Trophoblast cell (in vitro differentiated cells and primary cell): Measurements from ENCODE around the gene PCDHB2.
"Not testable (repeated sequence)": the region's sequence is repeated elsewhere in the genome, so short reads cannot be mapped to it uniquely, and the experiment has no call there.

ENCODE experiments used
- DNase-seq, 2 donors: peaks; one replicate each; pipeline ENCODE4 v3.0.0-alpha.2; 2016
- H2AFZ ChIP-seq: 2 replicates; pipeline ENCODE4 v1.6.1; 2013; ENCODE audit warnings: low read length, moderate library complexity, mild to moderate bottlenecking; ENCODE audit not compliant: insufficient read depth, poor library complexity
- H2AK5ac ChIP-seq: 2 replicates; pipeline ENCODE4 v1.6.1; 2013; ENCODE audit warnings: mild to moderate bottlenecking, low read length
- H2BK120ac ChIP-seq: 2 replicates; pipeline ENCODE4 v1.6.1; 2013; ENCODE audit warnings: low read length, mild to moderate bottlenecking, moderate library complexity; ENCODE audit not compliant: insufficient read depth, poor library complexity
- H2BK12ac ChIP-seq: 2 replicates; pipeline ENCODE4 v1.6.1; 2013; ENCODE audit warnings: mild to moderate bottlenecking, low read length, moderate library complexity
- H2BK5ac ChIP-seq: 2 replicates; pipeline ENCODE4 v1.6.1; 2013; ENCODE audit warnings: low read length, low read depth, moderate library complexity, mild to moderate bottlenecking; ENCODE audit not compliant: poor library complexity
- H3K14ac ChIP-seq: 2 replicates; pipeline ENCODE4 v1.6.1; 2013; ENCODE audit warnings: mild to moderate bottlenecking, low read length
- H3K18ac ChIP-seq: 2 replicates; pipeline ENCODE4 v1.6.1; 2013; ENCODE audit warnings: mild to moderate bottlenecking, low read length
- H3K23ac ChIP-seq: 2 replicates; pipeline ENCODE4 v1.6.1; 2013; ENCODE audit warnings: low read length
- H3K27ac ChIP-seq: 2 replicates; pipeline ENCODE4 v1.5.1; 2013; ENCODE audit warnings: low read depth, mild to moderate bottlenecking, inconsistent platforms, low read length, moderate library complexity
- H3K27me3 ChIP-seq: 2 replicates; pipeline ENCODE4 v1.6.1; 2013; ENCODE audit warnings: inconsistent platforms, mild to moderate bottlenecking, low read length, moderate library complexity; ENCODE audit not compliant: insufficient read depth
- H3K36me3 ChIP-seq, 2 experiments: 1 replicate in 1 of 2; 2 replicates in 1 of 2; pipeline ENCODE4 v1.6.1; 2013; ENCODE audit warnings: low read length in 2 of 2, mild to moderate bottlenecking in 2 of 2, moderate library complexity in 1 of 2; ENCODE audit not compliant: insufficient read depth in 2 of 2, control insufficient read depth in 1 of 2
- H3K4ac ChIP-seq: 2 replicates; pipeline ENCODE4 v1.6.1; 2013; ENCODE audit warnings: low read depth, mild to moderate bottlenecking, low read length, moderate library complexity
- H3K4me1 ChIP-seq, 2 experiments: 1 replicate in 1 of 2; 2 replicates in 1 of 2; pipeline ENCODE4 v1.6.1; 2013; ENCODE audit warnings: low read length in 2 of 2, mild to moderate bottlenecking in 2 of 2, moderate library complexity in 1 of 2; ENCODE audit not compliant: insufficient read depth in 2 of 2, control insufficient read depth in 1 of 2
- H3K4me2 ChIP-seq: 2 replicates; pipeline ENCODE4 v1.6.1; 2013; ENCODE audit warnings: inconsistent platforms, mild to moderate bottlenecking, low read length, moderate library complexity
- H3K4me3 ChIP-seq: 2 replicates; pipeline ENCODE4 v1.5.1; 2013; ENCODE audit warnings: mild to moderate bottlenecking, low read depth, low read length, inconsistent platforms
- H3K79me1 ChIP-seq: one replicate; pipeline ENCODE4 v1.6.1; 2013; ENCODE audit warnings: low read length
- H3K79me2 ChIP-seq: 2 replicates; pipeline ENCODE4 v1.6.1; 2013; ENCODE audit warnings: low read length, mild to moderate bottlenecking; ENCODE audit not compliant: control insufficient read depth, insufficient read depth, poor library complexity
- H3K9ac ChIP-seq: 2 replicates; pipeline ENCODE4 v1.6.1; 2013; ENCODE audit warnings: mild to moderate bottlenecking, low read length
- H3K9me3 ChIP-seq: 2 replicates; pipeline ENCODE4 v1.6.1; 2013; ENCODE audit warnings: low read depth, mild to moderate bottlenecking, control low read depth, inconsistent platforms, low read length; ENCODE audit not compliant: insufficient read depth
- H4K12ac ChIP-seq: 2 replicates; pipeline ENCODE4 v1.6.1; 2013; ENCODE audit warnings: low read depth, mild to moderate bottlenecking, low read length, moderate library complexity
- H4K8ac ChIP-seq: 2 replicates; pipeline ENCODE4 v1.6.1; 2013; ENCODE audit warnings: low read depth, mild to moderate bottlenecking, low read length, moderate library complexity
- H4K91ac ChIP-seq: one replicate; pipeline ENCODE4 v1.6.1; 2013; ENCODE audit warnings: low read depth, mild to moderate bottlenecking, low read length, moderate library complexity
- WGBS: extraction: QIAGEN DNeasy Blood & Tissue Kit; methylation state at CpG from one replicate; pipeline ENCODE4 v1.1.7; 2013; ENCODE audit warnings: missing lambda C conversion rate; ENCODE audit not compliant: insufficient read length, insufficient coverage; ENCODE audit errors: extremely low coverage; 5-methylcytosine and 5-hydroxymethylcytosine counted together

PCDHB2 gene

DNA sequence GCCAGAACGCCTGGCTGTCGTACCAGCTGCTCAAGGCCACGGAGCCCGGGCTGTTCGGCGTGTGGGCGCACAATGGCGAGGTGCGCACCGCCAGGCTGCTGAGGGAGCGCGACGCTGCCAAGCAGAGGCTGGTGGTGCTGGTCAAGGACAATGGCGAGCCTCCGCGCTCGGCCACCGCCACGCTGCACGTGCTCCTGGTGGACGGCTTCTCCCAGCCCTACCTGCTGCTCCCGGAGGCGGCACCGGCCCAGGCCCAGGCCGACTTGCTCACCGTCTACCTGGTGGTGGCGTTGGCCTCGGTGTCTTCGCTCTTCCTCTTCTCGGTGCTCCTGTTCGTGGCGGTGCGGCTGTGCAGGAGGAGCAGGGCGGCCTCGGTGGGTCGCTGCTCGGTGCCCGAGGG lies 2.2 kb downstream of the PCDHB2 start:
- H2AFZ ChIP-seq, H2BK12ac ChIP-seq, H3K79me2 ChIP-seq, DNase-seq, H2BK5ac ChIP-seq, H3K9ac ChIP-seq, H4K8ac ChIP-seq, H3K9me3 ChIP-seq, H3K14ac ChIP-seq, H3K4ac ChIP-seq, H4K12ac ChIP-seq, H3K23ac ChIP-seq, H3K4me1 ChIP-seq, H4K91ac ChIP-seq, H3K79me1 ChIP-seq, H3K27me3 ChIP-seq, H3K18ac ChIP-seq, H3K4me3 ChIP-seq, H2AK5ac ChIP-seq, H2BK120ac ChIP-seq, H3K4me2 ChIP-seq, H3K36me3 ChIP-seq, H3K27ac ChIP-seq: not testable (repeated sequence)
- WGBS, result no CpG with 5 or more reads among the region's 38 CpGs

DNA sequence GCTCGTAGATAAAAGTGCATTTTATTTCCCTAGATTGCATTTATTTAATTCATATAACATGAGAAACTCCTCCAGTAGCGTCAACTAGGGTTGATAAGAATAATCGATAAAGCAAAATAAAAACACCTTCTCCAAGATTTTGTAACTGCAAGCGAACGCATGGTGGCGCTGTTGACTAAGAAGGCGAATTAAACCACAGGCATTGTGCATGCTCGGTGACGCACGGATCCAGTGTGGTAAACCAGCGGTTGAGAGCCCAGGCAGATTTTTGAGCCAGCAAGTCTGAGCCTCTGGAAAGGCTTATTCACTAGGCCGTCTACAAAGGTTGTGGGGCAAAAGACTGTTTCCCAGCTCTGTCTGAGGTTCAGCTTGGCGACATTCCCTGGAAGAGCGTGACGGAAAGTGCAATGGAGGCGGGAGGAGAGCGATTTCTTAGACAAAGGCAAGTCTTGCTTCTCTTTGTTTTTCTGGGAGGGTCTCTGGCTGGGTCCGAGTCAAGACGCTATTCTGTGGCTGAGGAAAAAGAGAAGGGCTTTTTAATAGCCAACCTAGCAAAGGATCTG lies 5.9 kb downstream of the PCDHB2 start, which contains the start of gene PCDHB3:
Gene PCDHB3, plus strand, starts transcription at position 231 of the 563 bp plus-strand sequence. Its CDS starts 177 bp downstream, at position 408.
- no peak within 1 kb of the TSS for H3K27ac ChIP-seq
- H3K4me2 ChIP-seq, result no peak within 1 kb of the TSS
- no peak within 1 kb of the TSS for H3K4ac ChIP-seq
- WGBS, result no CpG with 5 or more reads among the region's 19 CpGs
- H2BK5ac ChIP-seq, result no peak within 1 kb of the TSS
- no peak within 1 kb of the TSS for H4K91ac ChIP-seq
- no peaks in the 10 kb centered on the region for H3K79me1 ChIP-seq
- no peaks in the 10 kb centered on the region for H3K79me2 ChIP-seq
- peaks cover 7% of the 10 kb centered on the region for H3K9me3 ChIP-seq
- no peak for DNase-seq
- H4K8ac ChIP-seq, result no peak within 1 kb of the TSS
- H4K12ac ChIP-seq, result no peak within 1 kb of the TSS
- H2BK120ac ChIP-seq, result no peak within 1 kb of the TSS
- H3K23ac ChIP-seq, result no peak within 1 kb of the TSS
- peaks cover 0 to 2% of the 10 kb centered on the region in 2 experiments for H3K4me1 ChIP-seq
- peaks cover 12% of the 10 kb centered on the region in 2 experiments for H3K36me3 ChIP-seq
- no peaks in the 10 kb centered on the region for H3K27me3 ChIP-seq
- no peak within 1 kb of the TSS for H2AK5ac ChIP-seq
- no peak within 1 kb of the TSS for H3K14ac ChIP-seq
- no peak within 1 kb of the TSS for H2BK12ac ChIP-seq
- no peak within 1 kb of the TSS for H3K4me3 ChIP-seq
- no peak within 1 kb of the TSS for H3K9ac ChIP-seq
- H3K18ac ChIP-seq, result no peak within 1 kb of the TSS
- no peak within 1 kb of the TSS for H2AFZ ChIP-seq

DNA sequence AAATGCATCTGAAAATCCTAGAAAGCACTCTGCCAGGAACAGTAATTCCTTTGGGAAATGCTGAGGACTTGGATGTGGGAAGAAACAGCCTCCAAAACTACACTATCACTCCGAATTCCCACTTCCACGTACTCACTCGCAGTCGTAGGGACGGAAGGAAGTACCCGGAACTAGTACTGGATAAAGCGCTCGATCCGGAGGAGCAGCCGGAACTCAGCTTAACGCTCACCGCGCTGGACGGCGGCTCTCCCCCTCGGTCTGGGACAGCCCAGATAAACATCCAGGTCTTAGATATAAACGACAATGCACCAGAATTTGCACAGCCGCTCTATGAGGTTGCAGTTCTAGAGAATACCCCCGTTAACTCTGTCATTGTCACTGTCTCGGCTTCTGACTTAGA lies 6.6 kb downstream of the PCDHB2 start:
- Histone ChIP-seq H2BK120ac (no peak overlapping the region), H3K4ac (no peak overlapping the region), H3K9me3 (peaks cover 7% of the 10 kb centered on the region), H3K18ac (no peak overlapping the region), H3K4me2 (no peak overlapping the region), H3K79me2 (no peaks in the 10 kb centered on the region), H3K79me1 (no peaks in the 10 kb centered on the region), H3K4me3 (no peak overlapping the region), H3K9ac (no peak overlapping the region), H3K14ac (no peak overlapping the region), H2BK5ac (no peak overlapping the region), H3K27me3 (no peaks in the 10 kb centered on the region), H2BK12ac (no peak overlapping the region), H3K27ac (no peak overlapping the region), H4K12ac (no peak overlapping the region), H2AK5ac (no peak overlapping the region), H3K4me1 (no peaks in the 10 kb centered on the region), H3K36me3 (peaks cover 10 to 12% of the 10 kb centered on the region in 2 experiments), H4K8ac (no peak overlapping the region), H3K23ac (no peak overlapping the region), H4K91ac (no peak overlapping the region), H2AFZ (no peak overlapping the region)
- no peak for DNase-seq
- no CpG with 5 or more reads among the region's 20 CpGs for WGBS

DNA sequence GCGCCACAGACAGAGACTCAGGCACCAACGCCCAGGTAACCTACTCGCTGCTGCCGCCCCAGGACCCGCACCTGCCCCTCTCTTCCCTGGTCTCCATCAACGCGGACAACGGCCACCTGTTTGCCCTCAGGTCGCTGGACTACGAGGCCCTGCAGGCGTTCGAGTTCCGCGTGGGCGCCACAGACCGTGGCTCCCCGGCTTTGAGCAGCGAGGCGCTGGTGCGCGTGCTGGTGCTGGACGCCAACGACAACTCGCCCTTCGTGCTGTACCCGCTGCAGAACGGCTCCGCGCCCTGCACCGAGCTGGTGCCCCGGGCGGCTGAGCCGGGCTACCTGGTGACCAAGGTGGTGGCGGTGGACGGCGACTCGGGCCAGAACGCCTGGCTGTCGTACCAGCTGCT lies 7.7 kb downstream of the PCDHB2 start:
- H3K18ac ChIP-seq, H3K79me1 ChIP-seq, H2BK12ac ChIP-seq, H2AFZ ChIP-seq, H3K4me2 ChIP-seq, H4K12ac ChIP-seq, H2BK5ac ChIP-seq, H3K4me1 ChIP-seq, H4K8ac ChIP-seq, H3K79me2 ChIP-seq, H3K36me3 ChIP-seq, H2BK120ac ChIP-seq, H3K9me3 ChIP-seq, H3K4me3 ChIP-seq, H3K27ac ChIP-seq, H4K91ac ChIP-seq, H3K4ac ChIP-seq, H3K14ac ChIP-seq, DNase-seq, H2AK5ac ChIP-seq, H3K23ac ChIP-seq, H3K9ac ChIP-seq, H3K27me3 ChIP-seq: not testable (repeated sequence)
- WGBS, result no CpG with 5 or more reads among the region's 39 CpGs
